GM12872 (cell line): ENCODE data around the gene CFAP20DC.

Source experiments
- CTCF ChIP-seq: IDR thresholded peaks from 3 replicates; pipeline ENCODE4 v1.5.1; 2011; ENCODE audit warnings: low read depth, mild to moderate bottlenecking, low read length, moderate library complexity; ENCODE audit not compliant: insufficient read depth

Gene CFAP20DC

GRCh38 chr3:58749948-58750347 lies 299.9 kb downstream of the CFAP20DC start:
- TF ChIP-seq CTCF, result no peak

- TF ChIP-seq CTCF, result no peak
These were observed 301.8 kb downstream of the CFAP20DC start for GRCh38 chr3:58748024-58748423.

- no peak for TF ChIP-seq CTCF
These were observed 303.1 kb downstream of the CFAP20DC start for GRCh38 chr3:58746758-58747157.

- TF ChIP-seq CTCF, result no peak
These were observed 306.5 kb downstream of the CFAP20DC start for GRCh38 chr3:58743296-58743695.

- TF ChIP-seq CTCF, result no peak
These were observed 307.6 kb downstream of the CFAP20DC start for GRCh38 chr3:58742239-58742638.

- no peak for TF ChIP-seq CTCF
These were observed 312.2 kb downstream of the CFAP20DC start for GRCh38 chr3:58737644-58738043.

GRCh38 chr3:58731673-58732072 lies 318.2 kb downstream of the CFAP20DC start:
- 0 out of 3 replicates have a peak, but pooled peaks have one; percentile 4 for TF ChIP-seq CTCF

GRCh38 chr3:58728723-58729122 lies 321.1 kb downstream of the CFAP20DC start:
- no peak for TF ChIP-seq CTCF
